Naive thymus-derived CD8-positive, alpha-beta T cell (primary cell): ENCODE results near the gene CACNA1F. TPM values are rescaled to one million over a fixed set of nuclear protein-coding genes. Genes with fewer than 3 reads are reported as not detected.
A peak's percentile ranks its signal among the peaks of the same experiment; 100 is the strongest.

Experiments used
- ATAC-seq, 2 donors: fragments of 150-1000 bp; cut with Tn5 transposase in 1 of 2; sonication (Bioruptor Pico), chemical (Tn5 transposase) in 1 of 2; 1 replicate in 1 of 2; 2 replicates in 1 of 2; pipeline ENCODE4 v1.10.0; 2021; ENCODE audit warnings: mild to moderate bottlenecking in 2 of 2, moderate library complexity in 2 of 2
- POLR2A ChIA-PET: fragments of 350-600 bp; sonication (Branson Sonifier 250); formaldehyde crosslinking; loops from one replicate; lab custom pipeline; 2021; ENCODE audit warnings: antibody characterized with exemption; lab: Charles Lee
- DNase-seq, 10 donors: peaks; one replicate each; pipeline versions ENCODE4 v3.0.0 to v3.0.0-alpha.2; 2020 to 2022
- H3K27ac Mint-ChIP-seq, 10 donors: one replicate each; pipeline ENCODE4 v1.8.0; 2020 to 2022; ENCODE audit warnings: mild to moderate bottlenecking in 10 of 10, mixed read lengths in 10 of 10, moderate library complexity in 4 of 10, inconsistent platforms in 1 of 10
- H3K27me3 Mint-ChIP-seq, 5 donors: one replicate each; pipeline ENCODE4 v1.8.0; 2021 to 2022; ENCODE audit warnings: mixed read lengths in 5 of 5
- H3K36me3 Mint-ChIP-seq, 3 donors: one replicate each; pipeline ENCODE4 v1.8.0; 2020 to 2022; ENCODE audit warnings: mixed read lengths in 3 of 3, mild to moderate bottlenecking in 2 of 3, inconsistent platforms in 1 of 3
- H3K4me1 Mint-ChIP-seq, 4 donors: one replicate each; pipeline ENCODE4 v1.8.0; 2021 to 2022; ENCODE audit warnings: mixed read lengths in 4 of 4
- H3K4me3 Mint-ChIP-seq, 10 donors: one replicate each; pipeline ENCODE4 v1.8.0; 2020 to 2022; ENCODE audit warnings: mild to moderate bottlenecking in 10 of 10, mixed read lengths in 10 of 10, moderate library complexity in 6 of 10, inconsistent platforms in 1 of 10
- H3K9me3 Mint-ChIP-seq, 9 donors: one replicate each; pipeline ENCODE4 v1.8.0; 2020 to 2022; ENCODE audit warnings: mixed read lengths in 9 of 9, mild to moderate bottlenecking in 3 of 9, inconsistent platforms in 1 of 9, moderate library complexity in 1 of 9
- polyA plus RNA-seq, 3 donors: library from polyadenylated mRNA; unstranded; fragments of 300-500 nt; fragmentation: Illumina TruSeq; gene quantifications; one replicate each; pipeline ENCODE4 v1.2.3, GENCODE V29; 2021
- total RNA-seq, 8 experiments: library from RNA in 2 of 8; stranded (reverse) in 2 of 8; gene quantifications; one replicate each; pipeline ENCODE4 v1.2.3 and lab custom pipeline; 2021 to 2026

CACNA1F gene
- total and polyA plus RNA-seq, 5 experiments from 2014 or later, result 0.02 to 3.8 (median 3.6) TPM; not detected in 2

DNA sequence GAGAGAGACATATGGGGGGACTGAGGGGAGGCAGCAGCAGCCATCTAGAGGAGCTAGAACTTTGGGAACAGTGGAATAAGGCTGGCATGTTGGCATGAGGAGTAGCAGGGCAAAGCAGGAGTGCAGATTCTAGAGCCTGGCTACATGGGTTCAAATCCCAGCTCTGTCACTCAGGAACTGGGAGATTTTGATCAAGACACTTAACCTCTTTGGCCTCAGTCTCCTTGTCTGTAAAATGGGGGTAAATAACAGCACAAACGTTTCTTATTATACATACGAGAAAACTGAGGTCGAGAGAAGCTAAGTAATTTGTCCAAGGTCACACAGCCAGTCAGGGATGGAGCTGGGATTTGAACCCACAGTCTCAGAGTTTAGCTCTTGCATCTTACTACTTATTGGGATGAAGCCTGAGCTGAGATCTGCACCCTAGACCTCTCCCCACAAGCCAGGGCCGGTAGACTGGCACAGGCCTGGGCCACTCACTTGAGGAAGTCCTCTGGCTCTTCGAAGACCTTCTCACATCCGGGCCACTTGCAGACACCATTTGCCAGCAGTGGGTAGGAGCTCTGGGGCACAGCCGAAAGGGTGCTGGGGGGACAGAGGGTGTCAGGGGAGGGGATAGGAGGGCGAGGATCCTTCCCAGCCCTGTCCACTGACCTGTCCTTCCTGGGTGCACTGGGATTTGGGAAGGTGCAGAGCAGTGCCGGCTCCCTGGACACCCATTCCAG lies 23.3 kb upstream of the CACNA1F start:
- Mint-ChIP-seq H3K27ac (peak overlapping the region in 4 of 10 donors; percentile 2 to 59 (median 52)), H3K4me3 (peak overlapping the region in 3 of 10 donors; percentile 10 to 55 (median 39)), H3K4me1 (peaks cover 15 to 32% (median 26%) of the 10 kb centered on the region in 4 donors), H3K9me3 (no peaks in the 10 kb centered on the region), H3K36me3 (peaks cover 0 to 3% (median 0%) of the 10 kb centered on the region in 3 donors), H3K27me3 (no peaks in the 10 kb centered on the region)
- DNase-seq (no peak), ATAC-seq (no peak)
- POLR2A ChIA-PET, result interaction anchor here (0.6 to 4.0 kb wide), 4 partner anchors 9 to 94 kb away, joined by 3 to 36 read pairs (median 4); partner anchors contain the start of genes CCDC22, MAGIX and PPP1R3F

- peaks cover 0 to 13% (median 0%) of the 10 kb centered on the region in 3 donors for H3K36me3 Mint-ChIP-seq
- no peaks in the 10 kb centered on the region for H3K9me3 Mint-ChIP-seq
- no peak overlapping the region for H3K4me3 Mint-ChIP-seq
- no peaks in the 10 kb centered on the region for H3K27me3 Mint-ChIP-seq
- DNase-seq (no peak), ATAC-seq (no peak)
- POLR2A ChIA-PET, result interaction anchor here (1.3 kb wide), 1 partner anchor 19 kb away, joined by 5 read pairs; the partner anchor contains the start of gene CCDC22
- H3K27ac Mint-ChIP-seq, result peak overlapping the region in 1 of 10 donors; percentile 4
- H3K4me1 Mint-ChIP-seq, result peaks cover 16 to 41% (median 29%) of the 10 kb centered on the region in 4 donors
These were observed 21.5 kb upstream of the CACNA1F start for GRCh38 chrX:49254639-49255038.

DNA sequence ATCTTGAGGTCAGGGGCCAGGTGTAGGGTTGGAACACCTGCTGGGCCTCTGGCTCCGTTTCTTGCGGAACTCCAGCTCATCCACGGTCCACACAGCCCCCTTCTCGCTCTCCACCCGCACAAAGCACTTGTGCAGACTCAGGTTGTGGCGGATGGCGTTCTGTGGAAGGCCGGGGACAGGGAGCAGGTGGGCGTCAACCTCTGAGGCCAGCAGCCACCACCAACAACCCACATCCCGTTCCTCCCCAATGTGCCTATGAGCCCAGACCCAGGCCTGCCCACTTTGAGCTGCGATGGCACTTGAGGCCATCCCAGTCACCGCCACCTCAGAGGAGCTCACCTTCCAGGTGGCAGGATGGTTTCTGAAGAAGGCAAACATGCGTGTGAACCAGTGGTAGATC lies 18.2 kb upstream of the CACNA1F start:
- Mint-ChIP-seq H3K4me1 (peaks cover 5 to 19% (median 9%) of the 10 kb centered on the region in 4 donors), H3K36me3 (peaks cover 0 to 32% (median 0%) of the 10 kb centered on the region in 3 donors), H3K9me3 (no peaks in the 10 kb centered on the region), H3K4me3 (no peak overlapping the region), H3K27me3 (no peaks in the 10 kb centered on the region), H3K27ac (peak overlapping the region in 4 of 10 donors; percentile 33 to 79 (median 64))
- POLR2A ChIA-PET, result no interaction called here
- DNase-seq, result no peak
- ATAC-seq, result no peak

DNA sequence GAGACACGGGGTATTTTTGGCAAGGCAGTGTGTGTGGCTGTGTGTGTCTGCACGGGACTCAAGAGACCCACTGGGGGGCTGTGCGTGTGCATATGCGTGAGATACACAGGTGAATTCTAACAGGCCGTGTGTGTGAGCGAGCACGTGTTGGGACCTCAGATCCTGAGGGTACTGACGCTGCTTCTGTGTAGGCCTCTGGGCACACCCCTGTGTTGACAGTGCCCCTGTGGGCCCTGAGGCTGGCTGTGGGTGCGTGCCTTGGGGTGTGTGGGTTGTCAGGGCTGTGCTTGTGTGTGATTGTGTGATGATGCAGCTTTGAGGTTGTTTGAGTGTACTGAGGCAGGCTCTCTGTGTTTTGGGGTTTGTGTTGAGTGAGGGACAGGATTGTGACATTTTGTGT lies 17.4 kb upstream of the CACNA1F start:
- DNase-seq, result peak in 1 of 10 donors; percentile 19
- Mint-ChIP-seq H3K27me3 (no peaks in the 10 kb centered on the region), H3K4me3 (peak overlapping the region in 2 of 10 donors; percentile 15 to 36), H3K4me1 (peaks cover 7 to 16% (median 9%) of the 10 kb centered on the region in 4 donors), H3K9me3 (no peaks in the 10 kb centered on the region), H3K36me3 (peaks cover 0 to 36% (median 0%) of the 10 kb centered on the region in 3 donors), H3K27ac (peak overlapping the region in 6 of 10 donors; percentile 9 to 89 (median 41))
- POLR2A ChIA-PET, result no interaction called here
- ATAC-seq, result no peak

- no peaks in the 10 kb centered on the region for H3K27me3 Mint-ChIP-seq
- peak overlapping the region in 2 of 10 donors; percentile 11 to 89 for H3K27ac Mint-ChIP-seq
- ATAC-seq (no peak), DNase-seq (no peak)
- H3K36me3 Mint-ChIP-seq, result peaks cover 0 to 41% (median 0%) of the 10 kb centered on the region in 3 donors
- POLR2A ChIA-PET, result no interaction called here
- peaks cover 7 to 16% (median 9%) of the 10 kb centered on the region in 4 donors for H3K4me1 Mint-ChIP-seq
- H3K4me3 Mint-ChIP-seq, result no peak overlapping the region
- H3K9me3 Mint-ChIP-seq, result no peaks in the 10 kb centered on the region
These were observed 16.9 kb upstream of the CACNA1F start for GRCh38 chrX:49250066-49250465.

DNA sequence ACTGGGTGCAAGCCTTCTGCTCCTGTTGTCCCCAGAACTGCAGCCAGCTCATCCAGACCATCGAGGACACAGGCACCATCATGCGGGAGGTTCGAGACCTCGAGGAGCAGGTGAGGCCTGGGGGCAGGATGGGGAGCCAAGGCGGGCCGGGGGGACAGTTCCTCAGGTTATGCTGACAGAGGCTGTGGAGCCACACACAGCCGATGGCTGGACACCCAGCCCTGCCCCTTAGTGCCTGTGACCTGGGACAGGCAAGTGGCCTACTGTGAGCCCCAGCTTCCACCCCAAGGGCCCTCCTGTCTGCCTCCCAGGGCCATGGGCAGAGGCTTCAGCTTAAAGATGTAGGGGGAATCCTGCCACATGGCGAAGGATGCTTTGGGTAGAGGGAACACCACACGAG lies 16.5 kb upstream of the CACNA1F start:
- Mint-ChIP-seq H3K27me3 (no peaks in the 10 kb centered on the region), H3K4me3 (no peak overlapping the region), H3K9me3 (no peaks in the 10 kb centered on the region), H3K27ac (no peak overlapping the region), H3K4me1 (peaks cover 7 to 16% (median 9%) of the 10 kb centered on the region in 4 donors), H3K36me3 (peaks cover 0 to 46% (median 0%) of the 10 kb centered on the region in 3 donors)
- DNase-seq, result no peak
- POLR2A ChIA-PET, result no interaction called here
- no peak for ATAC-seq

DNA sequence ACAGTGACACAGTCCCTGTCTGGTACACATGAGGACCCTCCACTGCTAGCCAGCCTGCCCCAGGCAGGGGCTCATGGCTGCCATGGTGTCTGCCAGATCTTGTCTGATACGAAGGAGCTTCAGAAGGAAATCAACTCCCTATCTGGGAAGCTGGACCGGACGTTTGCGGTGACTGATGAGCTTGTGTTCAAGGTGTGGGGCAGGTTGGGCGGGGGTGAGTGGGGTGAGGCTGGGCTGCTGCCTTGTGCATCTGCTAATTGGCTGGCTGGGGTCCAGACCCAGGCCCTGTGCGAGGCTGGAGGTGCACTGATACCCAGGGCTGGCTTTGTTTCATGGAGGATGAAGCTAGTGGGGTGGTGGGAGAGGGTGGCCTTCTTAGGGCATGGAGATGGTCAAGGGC lies 15.9 kb upstream of the CACNA1F start:
- H3K4me3 Mint-ChIP-seq, result peak overlapping the region in 1 of 10 donors; percentile 38
- H3K9me3 Mint-ChIP-seq, result no peaks in the 10 kb centered on the region
- H3K27ac Mint-ChIP-seq, result peak overlapping the region in 4 of 10 donors; percentile 22 to 57 (median 32)
- H3K27me3 Mint-ChIP-seq, result no peaks in the 10 kb centered on the region
- POLR2A ChIA-PET, result no interaction called here
- DNase-seq (peak in 1 of 10 donors; percentile 36), ATAC-seq (no peak)
- H3K4me1 Mint-ChIP-seq, result peaks cover 7 to 16% (median 11%) of the 10 kb centered on the region in 4 donors
- peaks cover 0 to 51% (median 0%) of the 10 kb centered on the region in 3 donors for H3K36me3 Mint-ChIP-seq

- DNase-seq (no peak), ATAC-seq (no peak)
- Mint-ChIP-seq H3K9me3 (no peaks in the 10 kb centered on the region), H3K4me3 (no peak overlapping the region), H3K27me3 (no peaks in the 10 kb centered on the region), H3K4me1 (peaks cover 7 to 19% (median 12%) of the 10 kb centered on the region in 4 donors), H3K36me3 (peaks cover 0 to 60% (median 0%) of the 10 kb centered on the region in 3 donors), H3K27ac (peak overlapping the region in 2 of 10 donors; percentile 40 to 57)
- POLR2A ChIA-PET, result interaction anchor here (0.9 to 1.4 kb wide), 4 partner anchors 8 to 13 kb away, joined by 3 to 6 read pairs (median 3); partner anchors contain the start of gene CCDC22
These were observed 15.0 kb upstream of the CACNA1F start for GRCh38 chrX:49247916-49248811.

DNA sequence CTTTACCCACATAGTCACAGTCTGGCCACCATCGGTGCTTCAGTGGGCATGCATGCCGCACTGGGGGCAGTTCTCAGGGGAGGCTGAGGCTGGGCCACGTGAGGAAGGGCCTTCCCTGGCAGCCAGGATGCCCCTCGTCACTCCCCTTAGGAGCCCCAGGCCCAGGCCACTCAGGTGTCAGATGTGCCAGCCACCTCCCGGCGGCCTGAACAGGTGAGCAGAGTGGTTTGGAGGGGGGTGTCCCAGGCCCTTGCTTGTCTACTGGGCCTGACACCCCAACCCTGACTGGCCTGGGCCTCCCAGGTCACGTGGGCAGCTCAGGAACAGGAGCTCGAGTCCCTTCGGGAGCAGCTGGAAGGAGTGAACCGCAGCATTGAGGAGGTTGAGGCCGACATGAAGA lies 14.2 kb upstream of the CACNA1F start:
- Mint-ChIP-seq H3K27ac (no peak overlapping the region), H3K4me1 (peaks cover 7 to 19% (median 10%) of the 10 kb centered on the region in 4 donors), H3K36me3 (peaks cover 0 to 60% (median 0%) of the 10 kb centered on the region in 3 donors), H3K4me3 (no peak overlapping the region), H3K27me3 (no peaks in the 10 kb centered on the region), H3K9me3 (no peaks in the 10 kb centered on the region)
- ATAC-seq, result no peak
- no peak for DNase-seq
- POLR2A ChIA-PET, result interaction anchor here (0.9 to 1.4 kb wide), 4 partner anchors 9 to 12 kb away, joined by 3 to 6 read pairs (median 3); partner anchors contain the start of gene CCDC22

- H3K4me1 Mint-ChIP-seq, result peaks cover 7 to 17% (median 9%) of the 10 kb centered on the region in 4 donors
- DNase-seq (no peak), ATAC-seq (no peak)
- POLR2A ChIA-PET, result no interaction called here
- no peaks in the 10 kb centered on the region for H3K27me3 Mint-ChIP-seq
- no peak overlapping the region for H3K4me3 Mint-ChIP-seq
- H3K27ac Mint-ChIP-seq, result peak overlapping the region in 1 of 10 donors; percentile 56
- no peaks in the 10 kb centered on the region for H3K9me3 Mint-ChIP-seq
- H3K36me3 Mint-ChIP-seq, result peaks cover 0 to 61% (median 0%) of the 10 kb centered on the region in 3 donors
These were observed 13.4 kb upstream of the CACNA1F start for GRCh38 chrX:49246541-49246940.

GRCh38 chrX:49244207-49244606 lies 11.1 kb upstream of the CACNA1F start:
- no peak for DNase-seq
- POLR2A ChIA-PET, result no interaction called here
- ATAC-seq, result no peak
- H3K4me3 Mint-ChIP-seq, result no peak overlapping the region
- no peaks in the 10 kb centered on the region for H3K9me3 Mint-ChIP-seq
- peaks cover 0 to 13% (median 6%) of the 10 kb centered on the region in 4 donors for H3K4me1 Mint-ChIP-seq
- H3K36me3 Mint-ChIP-seq, result peaks cover 0 to 59% (median 0%) of the 10 kb centered on the region in 3 donors
- H3K27me3 Mint-ChIP-seq, result no peaks in the 10 kb centered on the region
- H3K27ac Mint-ChIP-seq, result peak overlapping the region in 3 of 10 donors; percentile 13 to 83 (median 43)

- peak in 1 of 10 donors; percentile 28 for DNase-seq
- Mint-ChIP-seq H3K4me3 (no peak overlapping the region), H3K36me3 (peaks cover 0 to 52% (median 0%) of the 10 kb centered on the region in 3 donors), H3K9me3 (no peaks in the 10 kb centered on the region), H3K27ac (peak overlapping the region in 1 of 10 donors; percentile 54), H3K27me3 (no peaks in the 10 kb centered on the region), H3K4me1 (peaks cover 0 to 14% (median 7%) of the 10 kb centered on the region in 4 donors)
- POLR2A ChIA-PET, result no interaction called here
- no peak for ATAC-seq
These were observed 10.0 kb upstream of the CACNA1F start for GRCh38 chrX:49243166-49243565.
